H1 (cell line): ENCODE measurements around the gene DENND6B. TPM values are rescaled to one million over a fixed set of nuclear protein-coding genes. Genes with fewer than 3 reads are reported as not detected.

ENCODE experiments used
- CTCF ChIA-PET: fragments of 300-600 bp; sonication (Branson Sonifier 250); formaldehyde crosslinking; loops from one replicate; lab custom pipeline; 2021; ENCODE audit not compliant: partially characterized antibody; lab: Charles Lee
- POLR2A ChIA-PET: fragments of 300-600 bp; sonication (Branson Sonifier 250); formaldehyde crosslinking; loops from one replicate; lab custom pipeline; 2021; ENCODE audit warnings: inconsistent platforms; ENCODE audit not compliant: partially characterized antibody; lab: Charles Lee
- DNase-seq, 2 experiments: peaks; one replicate each; pipeline versions ENCODE4 v3.0.0 to v3.0.0-alpha.2; 2010 to 2022; ENCODE audit warnings: low spot score in 2 of 2, low read depth in 1 of 2, mixed read lengths in 1 of 2
- FAIRE-seq: peaks from 2 replicates; lab custom pipeline; 2011; peaks lifted over from hg19 to GRCh38; lab: Jason Lieb, UNC
- H2AFZ ChIP-seq: 2 replicates; pipeline ENCODE4 v1.8.1; 2012; ENCODE audit warnings: low read length, inconsistent platforms
- H2AK5ac ChIP-seq: 2 replicates; pipeline ENCODE4 v1.6.1; 2013; ENCODE audit warnings: low read depth, low read length
- H2BK120ac ChIP-seq: replicated peaks from 2 replicates; pipeline ENCODE3; 2013; ENCODE audit warnings: low read depth, low read length, inconsistent platforms
- H2BK12ac ChIP-seq: 2 replicates; pipeline ENCODE4 v1.6.1; 2013; ENCODE audit warnings: low read depth, low read length
- H2BK15ac ChIP-seq: 2 replicates; pipeline ENCODE4 v1.6.1; 2013; ENCODE audit warnings: low read length
- H2BK20ac ChIP-seq: 2 replicates; pipeline ENCODE4 v1.6.1; 2013; ENCODE audit warnings: low read length
- H2BK5ac ChIP-seq: 2 replicates; pipeline ENCODE4 v1.6.1; 2013; ENCODE audit warnings: low read depth, low read length
- H3K14ac ChIP-seq: 2 replicates; pipeline ENCODE4 v1.6.1; 2013; ENCODE audit warnings: inconsistent platforms; ENCODE audit not compliant: insufficient read length
- H3K18ac ChIP-seq: 2 replicates; pipeline ENCODE4 v1.6.1; 2013; ENCODE audit warnings: low read length; ENCODE audit errors: extremely low read depth
- H3K23ac ChIP-seq: 2 replicates; pipeline ENCODE4 v1.6.1; 2013; ENCODE audit warnings: inconsistent platforms; ENCODE audit not compliant: insufficient read length
- H3K23me2 ChIP-seq: 2 replicates; pipeline ENCODE4 v1.6.1; 2013; ENCODE audit warnings: low read depth, low read length
- H3K27ac ChIP-seq: 2 replicates; pipeline ENCODE4 v1.6.1; 2011; ENCODE audit warnings: low read depth, low read length, inconsistent platforms
- H3K27me3 ChIP-seq, 4 experiments: replicated peaks in 1 of 4; 1 replicate in 1 of 4; 2 replicates in 3 of 4; pipeline versions ENCODE4 v1.6.1 to v1.8.1; 2011 to 2013; ENCODE audit warnings: low read length in 3 of 4, mild to moderate bottlenecking in 3 of 4, inconsistent platforms in 2 of 4, mixed read lengths in 2 of 4, moderate library complexity in 1 of 4; ENCODE audit not compliant: control insufficient read depth in 3 of 4, insufficient read depth in 3 of 4; ENCODE audit errors: extremely low read depth in 1 of 4
- H3K36me3 ChIP-seq, 4 experiments: 2 replicates each; pipeline versions ENCODE4 v1.6.1 to v1.8.1; 2011 to 2013; ENCODE audit warnings: mild to moderate bottlenecking in 4 of 4, low read length in 3 of 4, moderate library complexity in 2 of 4, control low read depth in 1 of 4, inconsistent platforms in 1 of 4; ENCODE audit not compliant: insufficient read depth in 4 of 4, control insufficient read depth in 2 of 4
- H3K4ac ChIP-seq: replicated peaks from 2 replicates; pipeline ENCODE3; 2013; ENCODE audit warnings: low read length, low read depth, mixed read lengths, inconsistent platforms; ENCODE audit not compliant: insufficient read length
- H3K4me1 ChIP-seq, 4 experiments: replicated peaks in 1 of 4; 1 replicate in 1 of 4; 2 replicates in 3 of 4; pipeline versions ENCODE4 v1.6.1 to v1.8.1; 2011 to 2013; ENCODE audit warnings: low read length in 3 of 4, inconsistent platforms in 2 of 4, mixed read lengths in 1 of 4; ENCODE audit not compliant: insufficient read depth in 4 of 4, control insufficient read depth in 3 of 4
- H3K4me2 ChIP-seq, 2 experiments: 2 replicates each; pipeline versions ENCODE4 v1.6.1 to v1.8.1; 2011 to 2013; ENCODE audit warnings: low read depth in 2 of 2, low read length in 2 of 2, control low read depth in 1 of 2, inconsistent platforms in 1 of 2, mild to moderate bottlenecking in 1 of 2; ENCODE audit not compliant: insufficient read depth in 1 of 2
- H3K4me3 ChIP-seq, 4 experiments: fragments of 200-600, 300-600 bp in 1 of 4; sonication (generic), shearing (Covaris generic), sonication (Bioruptor Twin) in 1 of 4; 2 replicates each; pipeline versions ENCODE4 v1.5.1 to v1.8.1; 2011 to 2016; ENCODE audit warnings: low read length in 4 of 4, low read depth in 3 of 4, control low read depth in 2 of 4, inconsistent platforms in 2 of 4, mild to moderate bottlenecking in 2 of 4, mixed read lengths in 1 of 4, moderate library complexity in 1 of 4; ENCODE audit not compliant: insufficient read depth in 2 of 4; ENCODE audit errors: extremely low read depth in 1 of 4
- H3K56ac ChIP-seq: replicated peaks from 2 replicates; pipeline ENCODE3; 2013; ENCODE audit warnings: low read depth, mild to moderate bottlenecking, mixed read lengths, low read length, inconsistent platforms; ENCODE audit not compliant: insufficient read length
- H3K79me1 ChIP-seq: 2 replicates; pipeline ENCODE4 v1.6.1; 2013; ENCODE audit warnings: low read depth, low read length, control low read depth
- H3K79me2 ChIP-seq, 2 experiments: 2 replicates each; pipeline versions ENCODE4 v1.6.1 to v1.8.1; 2012 to 2013; ENCODE audit warnings: low read length in 2 of 2, mild to moderate bottlenecking in 2 of 2, inconsistent platforms in 1 of 2; ENCODE audit not compliant: insufficient read depth in 2 of 2, control insufficient read depth in 1 of 2
- H3K9ac ChIP-seq, 4 experiments: replicated peaks in 1 of 4; 1 replicate in 1 of 4; 2 replicates in 3 of 4; pipeline versions ENCODE4 v1.6.1 to v1.8.1; 2011 to 2013; ENCODE audit warnings: low read depth in 3 of 4, low read length in 3 of 4, control low read depth in 2 of 4, mild to moderate bottlenecking in 2 of 4, moderate library complexity in 2 of 4, inconsistent platforms in 1 of 4; ENCODE audit errors: extremely low read depth in 1 of 4
- H3K9me3 ChIP-seq, 2 experiments: 2 replicates each; pipeline versions ENCODE4 v1.6.1 to v1.8.1; 2012 to 2013; ENCODE audit warnings: mild to moderate bottlenecking in 2 of 2, moderate library complexity in 2 of 2, control low read depth in 1 of 2, inconsistent platforms in 1 of 2, low read depth in 1 of 2, low read length in 1 of 2, mixed read lengths in 1 of 2; ENCODE audit not compliant: insufficient read depth in 2 of 2
- H4K20me1 ChIP-seq, 2 experiments: replicated peaks in 1 of 2; 2 replicates each; pipeline versions ENCODE3 to v1.8.1; 2011 to 2013; ENCODE audit warnings: inconsistent platforms in 2 of 2, low read length in 2 of 2, mild to moderate bottlenecking in 1 of 2; ENCODE audit not compliant: insufficient read depth in 2 of 2, control insufficient read depth in 1 of 2
- H4K5ac ChIP-seq: 2 replicates; pipeline ENCODE4 v1.6.1; 2013; ENCODE audit warnings: low read length, low read depth, mixed read lengths, inconsistent platforms; ENCODE audit not compliant: insufficient read length
- H4K8ac ChIP-seq: 2 replicates; pipeline ENCODE4 v1.8.0; 2013; ENCODE audit warnings: mild to moderate bottlenecking, moderate library complexity, low read length, inconsistent platforms; ENCODE audit not compliant: insufficient read depth; ENCODE audit errors: extremely low read depth
- H4K91ac ChIP-seq: replicated peaks from 2 replicates; pipeline ENCODE3; 2013; ENCODE audit warnings: low read length, mixed read lengths, inconsistent platforms; ENCODE audit not compliant: insufficient read length
- BCL11A ChIP-seq, 2 experiments: IDR thresholded peaks; one replicate each; pipeline ENCODE4 v1.6.1; 2011; ENCODE audit warnings: low read depth in 2 of 2, low read length in 2 of 2, mild to moderate bottlenecking in 2 of 2
- CTBP2 ChIP-seq: IDR thresholded peaks from 2 replicates; pipeline ENCODE4 v1.7.0; 2011; ENCODE audit warnings: borderline replicate concordance, mild to moderate bottlenecking, moderate library complexity, mixed read lengths, low read length; ENCODE audit not compliant: insufficient read depth, insufficient read length
- EP300 ChIP-seq, 2 experiments: IDR thresholded peaks; 1 replicate in 1 of 2; 2 replicates in 1 of 2; pipeline ENCODE4 v1.6.1; 2011 to 2012; ENCODE audit warnings: low read depth in 2 of 2, low read length in 2 of 2, mild to moderate bottlenecking in 2 of 2, borderline replicate concordance in 1 of 2, inconsistent platforms in 1 of 2, moderate library complexity in 1 of 2
- GTF2F1 ChIP-seq: IDR thresholded peaks from 2 replicates; pipeline ENCODE4 v1.6.1; 2012; ENCODE audit warnings: low read depth, low read length, improper control_type of control experiment, borderline replicate concordance
- HDAC6 ChIP-seq: IDR thresholded peaks from one replicate; pipeline ENCODE4 v1.7.1; 2012; ENCODE audit warnings: low read depth, mild to moderate bottlenecking, inconsistent platforms, low read length, moderate library complexity
- POU5F1 ChIP-seq: IDR thresholded peaks from 2 replicates; pipeline ENCODE4 v1.6.1; 2011; ENCODE audit warnings: low read depth, mild to moderate bottlenecking, low read length, moderate library complexity
- TAF7 ChIP-seq: optimal IDR thresholded peaks from 2 replicates; pipeline ENCODE3; 2011; ENCODE audit warnings: low read depth, mild to moderate bottlenecking, inconsistent platforms, low read length, moderate library complexity, borderline replicate concordance
- ZNF274 ChIP-seq: IDR thresholded peaks from 2 replicates; pipeline ENCODE4 v1.7.0; 2012; ENCODE audit warnings: low read length, borderline replicate concordance; ENCODE audit errors: extremely low read depth
- WGBS, 2 experiments: shearing (Covaris generic) in 1 of 2; methylation state at CpG; one replicate each; pipeline versions ENCODE4 v1.1.6 to v1.1.7; 2013 to 2015; ENCODE audit warnings: low lambda C conversion rate in 2 of 2, mixed read lengths in 2 of 2, inconsistent platforms in 1 of 2, low coverage in 1 of 2, missing lambda C conversion rate in 1 of 2; ENCODE audit not compliant: insufficient replicate concordance in 2 of 2, insufficient coverage in 1 of 2, insufficient read length in 1 of 2; ENCODE audit errors: extremely low coverage in 1 of 2, missing lambda C conversion rate in 1 of 2; 5-methylcytosine and 5-hydroxymethylcytosine counted together
- long read RNA-seq, 2 experiments: library from RNA in 1 of 2; library from capped mRNA in 1 of 2; stranded (forward); transcript quantifications; one replicate each; pipeline ENCODE4 v2.0.0, GENCODE V29; 2021; ENCODE audit warnings: inconsistent platforms in 1 of 2
- polyA minus RNA-seq, 3 experiments: library from RNA; depleted of rRNA, polyadenylated mRNA; stranded (reverse); fragments of >200 nt; gene quantifications; 1 replicate in 2 of 3; 2 replicates in 1 of 3; pipeline ENCODE4 v1.2.3, GENCODE V29; 2011
- polyA plus RNA-seq, 7 experiments: library from polyadenylated mRNA; depleted of rRNA in 3 of 7; stranded (reverse) in 5 of 7; unstranded in 2 of 7; fragments of >200 nt in 5 of 7; fragments of 200-250 nt in 2 of 7; gene quantifications; 1 replicate in 5 of 7; 2 replicates in 1 of 7; 4 replicates in 1 of 7; pipeline versions ENCODE4 v1.2.1 to v1.2.3, GENCODE V29; 2011 to 2013; ENCODE audit warnings: missing spikeins in 2 of 7, mixed read lengths in 2 of 7
- total RNA-seq: library from RNA; stranded (reverse); fragmentation: NEBNext Ultra II Directional; extraction: Animal tissue kit (Norgen Biotek cat#: 25700); gene quantifications from 2 replicates; pipeline ENCODE4 v1.2.1, GENCODE V29; 2021

Gene DENND6B
- total RNA-seq (1.1 TPM in 2 replicates), polyA plus RNA-seq (2011; rRNA removed) (1.9 and 3.6 TPM in 2 replicates), polyA minus RNA-seq (2011; rRNA and poly(A)+ RNA removed) (0.32 and 0.50 TPM in 2 replicates)
- polyA plus RNA-seq (2011; cell fraction: cytosol; rRNA removed), result 2.0 TPM
- polyA plus RNA-seq (2011; cell fraction: nucleus; rRNA removed), result 13.0 TPM
- 0.58 to 2.1 TPM (median 1.6 TPM) in 4 replicates for polyA plus RNA-seq (2012, experiment 1 of 2)
- 0.84 TPM for polyA plus RNA-seq (2012, experiment 2 of 2)
- polyA plus RNA-seq (2013, experiment 1 of 2), result 0.75 TPM
- 0.75 TPM for polyA plus RNA-seq (2013, experiment 2 of 2)
- polyA minus RNA-seq (2011; cell fraction: cytosol; rRNA and poly(A)+ RNA removed), result 1.2 TPM
- 1.4 TPM for polyA minus RNA-seq (2011; cell fraction: nucleus; rRNA and poly(A)+ RNA removed)
- long read RNA-seq, experiment 1, partial matches to known transcripts, result 2 of 2 reads
- long read RNA-seq, experiment 1, other reads (novel, unspliced or antisense), result 0 of 2 reads
- long read RNA-seq, experiment 2, result 0 reads

DNA sequence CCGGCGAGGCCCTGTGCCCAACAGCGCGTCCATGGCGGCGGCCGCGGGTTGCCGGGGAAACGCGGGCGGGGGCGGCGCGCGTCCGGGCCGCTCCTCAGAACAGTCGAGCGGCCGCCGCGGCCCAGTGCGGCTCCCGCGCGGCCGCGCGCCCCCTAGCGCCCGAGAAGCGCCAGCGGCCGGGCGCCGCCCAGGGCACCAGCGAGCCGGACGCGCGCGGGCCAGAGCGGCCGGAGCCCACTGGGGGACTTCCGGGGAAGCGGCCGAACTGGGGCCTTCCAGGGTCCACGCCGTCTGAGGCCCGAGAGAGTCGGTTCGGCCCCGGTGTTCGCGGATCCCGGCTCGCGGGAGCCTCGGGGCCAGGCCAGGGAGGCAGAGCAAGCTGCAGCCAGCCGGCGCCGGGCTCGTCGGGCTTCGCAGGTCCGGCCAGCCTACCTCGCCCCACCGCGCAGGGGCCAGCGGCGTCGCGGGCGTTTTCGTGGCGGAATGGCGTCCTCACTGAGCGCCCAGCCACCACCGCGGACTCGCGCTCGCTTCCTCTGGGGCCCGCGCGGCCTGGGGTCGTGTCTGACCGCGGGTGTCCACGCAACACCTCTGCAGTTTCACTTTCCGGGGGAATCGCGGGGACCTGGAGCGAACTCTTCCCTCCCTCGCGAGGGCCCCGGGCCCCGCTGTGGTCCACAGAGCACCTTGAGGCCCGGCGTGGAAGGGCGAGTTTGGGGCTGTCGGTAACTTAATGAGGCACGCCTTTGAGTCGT, at the start of gene DENND6B:
DENND6B (minus strand) TSS at position 57 of the 755 bp plus-strand sequence; CDS start at position 33, 24 bp downstream.
- ChIA-PET CTCF (interaction anchor here (0.6 to 4.0 kb wide), 13 partner anchors 8 to 198 kb away, joined by 3 to 24 read pairs (median 5); partner anchors contain the start of gene SCO2), POLR2A (interaction anchor here (0.6 to 2.3 kb wide), 3 partner anchors 11 to 1874 kb away, joined by 4 to 6 read pairs (median 5); no protein-coding TSS in a partner anchor)
- Histone ChIP-seq H4K5ac (peak within 1 kb of the TSS; percentile 60), H4K91ac (peak within 1 kb of the TSS; percentile 91), H3K23ac (no peak within 1 kb of the TSS), H3K23me2 (peaks cover 10% of the 10 kb centered on the region; the same call in 1 of the 2 replicates), H4K20me1 (no peaks in the 10 kb centered on the region), H2BK5ac (no peak within 1 kb of the TSS), H2AK5ac (no peak within 1 kb of the TSS), H3K18ac (no peak within 1 kb of the TSS), H3K36me3 (no peaks in the 10 kb centered on the region), H2BK20ac (no peak within 1 kb of the TSS), H3K27me3 (peaks cover 1 to 13% (median 12%) of the 10 kb centered on the region in 4 experiments; a peak in 6 of 7 replicates), H3K4ac (no peak within 1 kb of the TSS), H2BK15ac (no peak within 1 kb of the TSS), H3K79me1 (no peaks in the 10 kb centered on the region), H4K8ac (peak within 1 kb of the TSS; percentile 97), H3K4me2 (peak within 1 kb of the TSS; percentile 78 to 81), H3K4me1 (peaks cover 0 to 8% (median 2%) of the 10 kb centered on the region in 4 experiments; a peak in 4 of 7 replicates), H2BK120ac (no peak within 1 kb of the TSS), H2AFZ (peak within 1 kb of the TSS; percentile 9; the same call in 1 of the 2 replicates), H3K14ac (no peak within 1 kb of the TSS), H3K4me3 (peak within 1 kb of the TSS; percentile 64 to 84 (median 69)), H2BK12ac (no peak within 1 kb of the TSS), H3K79me2 (no peaks in the 10 kb centered on the region), H3K27ac (no peak within 1 kb of the TSS; the same call in 1 of the 2 replicates), H3K56ac (peak within 1 kb of the TSS; percentile 42), H3K9me3 (no peaks in the 10 kb centered on the region), H3K9ac (peak within 1 kb of the TSS; percentile 12 to 71 (median 55); a peak in 5 of 7 replicates)
- FAIRE-seq, result no peak
- WGBS, 2 experiments, result 15% methylated on average over 65 of the region's 105 CpGs; no CpG with 5 or more reads in 1 of the 2 experiments
- DNase-seq, result peak in 1 of 2 experiments; percentile 86
- TF ChIP-seq TAF7 (peak; percentile 53), ZNF274 (no peak), CTBP2 (no peak), EP300 (IDR thresholded peaks at IDR 0.05; ENCODE audit: borderline replicate concordance in 1 of 2, low read depth in 2 of 2, low read length in 2 of 2) (no peak), BCL11A (IDR thresholded peaks at IDR 0.05; ENCODE audit: low read depth in 2 of 2, low read length in 2 of 2) (no peak), HDAC6 (no peak), POU5F1 (no peak), GTF2F1 (no peak)
